Stimulated activated CD8-positive, alpha-beta memory T cell treated with anti-CD3 and anti-CD28 coated beads, Interleukin-12 subunit alpha, Interleukin-12 subunit beta, amount 100 ng/mL, for 4 hours (primary cell): ENCODE data around the gene PLAAT4.

Experiments used
- DNase-seq: peaks from one replicate; pipeline ENCODE4 v3.0.0-alpha.2; 2020; ENCODE audit warnings: low read depth

The PLAAT4 gene

GRCh38 chr11:63536669-63537292 is at the start of gene PLAAT4:
Gene PLAAT4, plus strand, starts transcription at chr11:63536808. Its CDS starts 61 bp downstream, at chr11:63536869.
- DNase-seq = no peak

DNA sequence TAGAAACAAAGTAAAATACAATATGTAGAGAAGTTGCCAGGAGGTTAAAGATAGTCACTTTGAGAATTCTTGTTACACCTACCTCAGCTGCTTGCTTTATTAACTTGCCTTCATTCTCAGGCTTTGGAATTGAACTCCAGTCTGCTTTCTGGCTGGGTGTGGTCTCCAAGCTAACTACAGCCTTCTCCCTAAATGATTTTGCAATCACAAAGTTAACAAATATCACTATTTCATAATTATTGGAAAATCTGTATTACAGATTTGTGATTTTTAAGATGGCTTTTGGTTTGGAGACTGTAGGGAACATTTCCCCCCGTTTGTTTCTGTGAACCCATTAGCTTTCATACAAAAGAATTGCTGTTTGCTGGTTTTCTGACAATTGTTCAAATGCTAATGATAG is 47.8 kb upstream of the PLAAT4 start:
- no peak for DNase-seq

GRCh38 chr11:63489879-63490278 is 46.7 kb upstream of the PLAAT4 start:
- no peak for DNase-seq

- DNase-seq = no peak
These were observed 45.9 kb upstream of the PLAAT4 start, which contains the start of gene PLAAT5 for GRCh38 chr11:63490551-63491239. Gene PLAAT5, minus strand, starts transcription at chr11:63491167. Its CDS starts 133 bp downstream, at chr11:63491034.

DNA sequence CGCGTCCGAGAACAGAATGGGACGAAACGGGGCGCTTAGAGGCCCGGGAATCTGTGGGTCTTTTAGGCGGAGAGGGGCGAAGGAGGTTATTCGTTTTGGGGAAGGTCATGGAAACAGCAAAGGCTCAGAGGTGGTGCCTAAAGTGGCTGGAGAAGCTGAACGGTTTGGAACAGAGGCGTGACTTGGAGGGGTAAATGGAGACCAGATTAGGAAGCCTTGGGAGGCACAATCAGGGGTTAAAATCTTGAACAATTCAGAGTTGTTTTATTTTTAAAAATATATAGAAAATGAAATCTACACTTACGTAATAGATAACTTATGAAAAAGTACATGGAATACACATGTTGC is 45.4 kb upstream of the PLAAT4 start:
- no peak for DNase-seq

DNA sequence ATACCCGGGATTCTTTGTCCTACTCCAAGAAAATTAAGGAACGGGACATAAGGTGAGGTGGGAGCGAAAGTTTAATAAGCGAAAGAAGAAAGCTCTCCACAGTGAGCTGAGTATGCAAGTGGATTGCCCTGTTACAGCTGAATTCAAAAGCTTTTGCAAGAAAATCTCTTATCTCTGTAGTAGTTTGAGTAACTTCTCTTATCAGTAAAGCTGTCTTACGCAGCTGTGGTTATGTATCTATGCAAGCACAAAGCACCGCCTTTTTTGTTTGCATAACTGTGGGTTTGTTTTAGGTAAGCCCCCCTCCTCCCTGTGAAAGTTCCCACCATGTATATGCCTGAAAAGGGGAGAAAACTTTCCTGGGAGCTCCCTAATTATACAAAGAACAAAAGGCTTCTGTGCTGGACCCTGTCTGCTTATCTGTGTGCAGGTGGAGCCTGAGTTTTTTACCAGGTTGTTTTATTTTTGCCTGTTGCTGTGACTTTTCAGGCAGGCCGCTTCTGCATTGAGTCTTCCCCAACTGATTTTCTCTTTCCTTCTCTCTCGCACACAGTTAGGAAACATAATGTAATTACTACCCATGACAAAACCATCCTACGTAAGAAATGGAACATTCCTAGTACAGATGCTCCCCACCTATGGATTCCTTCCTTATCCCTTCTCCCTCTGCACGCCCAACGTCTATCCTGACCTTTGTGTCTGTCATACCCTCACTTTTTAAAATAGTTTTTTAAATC is 44.8 kb upstream of the PLAAT4 start:
- no peak for DNase-seq

DNA sequence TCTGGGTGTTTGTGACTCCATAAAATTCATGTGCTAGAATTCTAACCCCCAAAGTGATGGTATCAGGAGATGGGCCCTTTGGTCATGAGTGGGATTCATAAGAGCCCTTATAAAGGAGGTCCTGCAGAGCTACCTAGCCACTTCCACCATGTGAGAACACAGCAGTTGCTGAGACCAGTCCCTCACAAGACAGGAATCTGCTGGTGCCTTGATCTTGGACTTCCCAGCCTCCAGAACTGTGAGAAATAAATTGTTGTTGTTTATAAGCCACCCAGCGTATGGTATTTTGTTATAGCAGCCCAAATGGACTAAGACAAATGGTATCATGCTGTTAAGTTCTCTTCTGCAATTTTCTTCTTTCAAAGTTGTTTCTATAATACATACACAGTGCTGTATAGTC is 44.2 kb upstream of the PLAAT4 start:
- no peak for DNase-seq

GRCh38 chr11:63493127-63493526 is 43.5 kb upstream of the PLAAT4 start:
- no peak for DNase-seq

GRCh38 chr11:63494975-63495374 is 41.6 kb upstream of the PLAAT4 start:
- no peak for DNase-seq

DNA sequence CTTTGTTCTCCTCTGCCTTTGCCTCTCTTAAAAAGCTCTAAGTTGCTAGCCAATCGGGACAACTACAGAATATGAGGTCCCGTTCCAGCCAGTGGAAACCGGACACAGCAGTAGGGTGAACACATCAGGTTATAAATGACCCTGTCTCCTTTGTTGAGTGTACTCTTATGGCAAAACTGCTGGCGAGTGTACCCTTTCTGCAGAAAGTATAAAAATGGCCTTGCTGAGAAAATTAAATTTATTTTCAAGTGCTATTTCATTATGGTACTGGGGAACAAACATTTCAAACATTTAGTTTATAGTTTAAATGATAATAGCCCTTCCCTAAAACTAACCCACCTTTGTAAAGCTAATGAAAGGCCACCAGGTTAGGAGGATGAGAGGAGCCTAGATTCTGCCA is 36.7 kb upstream of the PLAAT4 start:
- no peak for DNase-seq

DNA sequence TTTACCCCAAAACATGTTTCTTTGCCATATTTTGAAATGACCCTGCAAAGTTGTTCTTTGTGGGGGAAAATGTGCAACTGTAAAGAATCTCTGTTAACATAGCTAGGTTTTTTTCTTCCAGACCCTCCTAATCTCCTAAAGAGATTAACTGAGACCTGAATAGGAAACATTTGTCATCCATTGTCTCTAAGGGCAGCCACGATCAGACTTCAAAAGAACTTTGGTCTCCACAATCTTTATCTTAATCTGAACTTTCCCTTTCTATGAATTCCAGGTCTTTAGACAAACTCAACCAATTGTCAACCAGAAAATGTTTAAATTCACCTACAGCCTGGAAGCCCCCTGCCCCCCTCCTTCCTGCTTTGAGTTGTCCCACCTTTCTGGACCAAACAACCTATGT is 35.4 kb upstream of the PLAAT4 start:
- DNase-seq = no peak

GRCh38 chr11:63502252-63502820 is 34.3 kb upstream of the PLAAT4 start:
- no peak for DNase-seq

DNA sequence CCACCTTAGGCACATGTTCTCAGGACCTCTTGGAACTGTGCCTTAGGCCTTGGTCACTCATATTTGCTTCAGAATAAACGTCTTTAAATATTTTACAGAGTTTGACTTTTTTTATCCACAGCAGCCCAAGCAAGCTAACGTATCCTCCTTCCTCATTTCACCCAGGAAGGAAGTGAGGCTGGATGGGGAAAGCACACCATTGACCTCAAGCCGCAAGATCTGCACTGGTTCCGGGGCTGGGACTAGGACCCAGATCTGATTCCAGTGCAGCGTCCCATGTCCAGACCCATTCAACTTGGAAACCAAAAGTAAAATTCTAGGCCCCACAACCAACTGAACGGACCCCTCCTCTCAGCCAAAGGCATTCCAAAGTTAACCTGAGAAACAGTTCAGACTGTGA is 33.1 kb upstream of the PLAAT4 start:
- no peak for DNase-seq

- DNase-seq = no peak
These were observed 32.6 kb upstream of the PLAAT4 start for GRCh38 chr11:63504054-63504453.

- no peak for DNase-seq
These were observed 31.5 kb upstream of the PLAAT4 start for GRCh38 chr11:63504933-63505586.

DNA sequence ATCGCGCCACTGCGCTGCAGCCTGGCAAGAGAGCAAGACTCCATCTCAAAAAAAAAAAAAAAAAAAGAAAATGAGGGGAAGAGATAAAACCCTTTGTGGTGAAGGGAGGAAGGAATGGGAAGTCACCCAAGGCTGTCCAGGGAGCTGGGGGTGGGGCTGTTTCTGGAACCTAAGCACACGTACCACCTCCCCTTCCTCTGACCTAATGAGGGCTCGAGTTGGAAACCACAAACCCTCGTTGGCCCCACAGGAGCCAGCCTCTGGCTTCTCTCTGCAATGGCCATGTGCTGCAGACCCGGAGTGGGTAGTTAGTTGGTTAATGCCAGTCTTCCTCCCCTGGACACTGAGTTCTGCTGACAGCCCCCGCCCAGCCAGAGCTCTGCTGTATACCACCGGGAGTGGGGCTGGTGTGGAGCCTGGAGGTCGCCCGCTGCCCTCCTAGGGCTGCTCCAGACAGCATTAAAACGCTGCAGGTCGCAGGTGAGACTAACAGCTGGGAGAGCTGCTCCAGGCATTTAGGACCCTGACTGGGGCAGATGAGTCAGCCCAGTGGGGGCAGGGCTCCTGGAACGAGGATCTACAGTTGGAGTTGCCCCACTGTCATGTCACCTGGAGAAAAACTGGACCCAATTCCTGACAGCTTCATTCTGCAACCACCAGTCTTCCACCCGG is 30.6 kb upstream of the PLAAT4 start, which contains the start of gene LGALS12:
Gene LGALS12 (plus strand): TSS at position 228 of the 672 bp plus-strand sequence. CDS start 375 bp downstream, at position 603.
- DNase-seq = no peak

DNA sequence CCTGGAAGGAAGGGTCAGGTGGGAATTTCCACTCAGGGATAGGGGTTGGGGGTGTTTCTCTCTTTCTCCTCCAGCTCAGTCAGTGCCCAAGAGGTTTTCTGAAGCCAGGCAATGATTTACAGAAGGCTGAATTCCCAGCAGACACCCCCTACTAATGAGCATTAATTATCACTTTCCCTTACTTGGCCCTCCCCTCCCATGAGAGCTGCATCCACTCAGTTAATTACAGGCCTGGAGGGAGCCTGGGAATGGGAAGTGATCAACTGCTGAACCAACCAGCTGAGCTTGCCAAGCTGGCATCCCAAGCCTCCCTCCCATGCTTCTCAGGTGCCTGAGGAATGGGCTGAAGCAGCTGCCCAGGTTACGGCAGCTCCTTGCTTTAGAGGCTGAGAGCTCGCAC is 29.7 kb upstream of the PLAAT4 start:
- no peak for DNase-seq

DNA sequence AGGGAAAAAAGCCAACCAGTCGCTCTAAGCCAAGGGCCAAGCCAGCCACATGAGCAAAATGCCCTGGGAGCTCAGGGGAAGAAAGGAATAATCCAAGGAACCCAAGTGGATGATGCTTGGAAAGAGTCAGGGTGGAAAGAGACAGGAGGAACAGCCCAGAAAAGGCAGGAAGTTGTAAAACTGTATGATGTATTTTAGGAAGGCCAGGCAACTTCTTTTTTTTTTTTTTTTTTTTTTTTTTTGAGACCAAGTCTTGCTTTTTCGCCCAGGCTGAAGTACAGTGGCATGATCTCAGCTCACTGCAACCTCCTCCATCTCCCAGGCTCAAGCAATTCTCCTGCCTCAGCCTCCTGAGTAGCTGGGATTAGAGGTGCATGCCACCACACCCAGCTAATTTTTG is 29.1 kb upstream of the PLAAT4 start:
- no peak for DNase-seq

DNA sequence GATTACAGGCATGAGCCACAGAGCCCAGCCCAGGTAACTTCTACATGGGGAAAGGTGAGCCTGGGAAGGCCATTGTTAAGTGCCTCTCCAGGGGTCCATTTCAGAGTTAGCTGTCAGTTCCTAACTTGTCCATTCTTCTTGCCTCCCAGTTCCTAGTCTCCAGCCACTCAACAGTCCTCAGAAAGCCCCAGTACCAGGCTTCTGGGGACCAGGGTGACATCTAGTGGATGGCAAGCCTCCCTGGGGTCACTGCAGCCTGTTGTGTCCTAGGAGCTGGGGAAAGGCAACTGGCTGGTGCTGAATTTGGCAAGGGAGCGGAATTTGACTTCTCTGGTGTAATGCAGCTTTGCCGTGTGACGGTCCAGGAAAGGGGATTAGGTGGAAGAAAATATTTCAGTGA is 28.6 kb upstream of the PLAAT4 start:
- no peak for DNase-seq

GRCh38 chr11:63508745-63509144 is 27.9 kb upstream of the PLAAT4 start:
- no peak for DNase-seq

GRCh38 chr11:63510360-63511047 is 26.1 kb upstream of the PLAAT4 start:
- DNase-seq = no peak
